ENCODE data around the gene DGKQ.

Gene DGKQ

DNA sequence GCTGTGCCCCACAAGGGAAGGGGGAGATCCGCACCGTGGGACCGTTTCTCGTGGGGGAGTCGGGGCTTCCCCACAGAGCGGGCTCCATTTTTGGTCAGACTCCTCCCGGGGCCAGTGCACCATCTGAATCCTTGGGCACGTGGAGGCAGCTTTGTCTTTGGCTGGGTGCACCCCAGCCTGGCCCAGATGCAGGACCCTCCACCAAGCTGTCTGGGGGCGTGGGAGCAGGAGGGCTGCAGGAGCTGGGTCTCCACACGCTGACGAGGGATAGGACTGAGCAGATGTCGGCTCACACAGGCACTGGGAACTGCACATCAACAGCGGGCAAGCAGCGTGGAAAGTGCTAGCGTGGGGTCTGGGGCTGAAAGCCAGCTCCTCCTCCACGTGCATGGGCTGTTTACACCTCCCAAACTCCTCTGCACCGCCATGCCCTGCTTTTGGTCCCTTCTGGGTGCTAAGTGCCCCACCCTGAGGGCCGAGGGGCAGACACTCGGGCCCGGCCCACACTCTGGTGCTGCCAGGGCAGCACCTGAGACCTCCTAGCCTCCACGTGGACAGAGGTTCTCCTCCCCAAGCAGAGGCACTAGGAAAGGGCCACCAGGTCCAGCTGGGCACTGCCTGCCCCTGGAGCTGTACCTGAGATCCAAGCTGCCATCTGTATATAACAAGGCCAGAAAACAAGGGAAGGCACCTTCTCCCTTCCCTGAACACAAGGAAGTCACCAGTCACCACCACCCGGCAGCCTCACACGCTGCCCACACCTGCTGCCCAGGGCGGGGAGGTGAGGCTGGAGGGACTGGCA lies 13.8 kb downstream of the DGKQ start:
- H2BK5ac ChIP-seq (ENCODE audit: low read depth, low read length, poor library complexity): no peak overlapping the region
- H3K9ac ChIP-seq (ENCODE audit: low read length): no peak overlapping the region
- no peak overlapping the region for H3K4me2 ChIP-seq (ENCODE audit: low read length)
- H3K79me1 ChIP-seq (ENCODE audit: low read length): no peaks in the 10 kb centered on the region
- H3K9me3 ChIP-seq (ENCODE audit: insufficient read depth, low read depth, low read length): peaks cover 2% of the 10 kb centered on the region
- H3K36me3 ChIP-seq (ENCODE audit: control insufficient read depth in 1 of 2, insufficient read depth in 2 of 2, low read length in 2 of 2): peaks cover 13 to 21% of the 10 kb centered on the region in 2 experiments
- no peak overlapping the region for H2AK5ac ChIP-seq (ENCODE audit: low read length)
- H4K8ac ChIP-seq (ENCODE audit: low read depth, low read length): no peak overlapping the region
- H3K27me3 ChIP-seq (ENCODE audit: insufficient read depth, low read length): no peaks in the 10 kb centered on the region
- H3K27ac ChIP-seq (ENCODE audit: low read depth, low read length): no peak overlapping the region
- no peaks in the 10 kb centered on the region for H3K79me2 ChIP-seq (ENCODE audit: control insufficient read depth, insufficient read depth, low read length, poor library complexity)
- no peak overlapping the region for H4K12ac ChIP-seq (ENCODE audit: low read depth, low read length)
- no peak overlapping the region for H3K18ac ChIP-seq (ENCODE audit: low read length)
- H3K23ac ChIP-seq (ENCODE audit: low read length): no peak overlapping the region
- no peaks in the 10 kb centered on the region for H3K4me1 ChIP-seq (ENCODE audit: control insufficient read depth in 1 of 2, insufficient read depth in 2 of 2, low read length in 2 of 2)
- DNase-seq: no peak
- H2AFZ ChIP-seq (ENCODE audit: insufficient read depth, low read length, poor library complexity): no peak overlapping the region
- no CpG with 5 or more reads among the region's 24 CpGs for WGBS (ENCODE audit: extremely low coverage, insufficient coverage, insufficient read length)
- no peak overlapping the region for H2BK12ac ChIP-seq (ENCODE audit: low read length)
- no peak overlapping the region for H3K14ac ChIP-seq (ENCODE audit: low read length)
- H3K4ac ChIP-seq (ENCODE audit: low read depth, low read length): no peak overlapping the region
- no peak overlapping the region for H4K91ac ChIP-seq (ENCODE audit: low read depth, low read length)
- H3K4me3 ChIP-seq (ENCODE audit: low read depth, low read length): no peak overlapping the region
- H2BK120ac ChIP-seq (ENCODE audit: insufficient read depth, low read length, poor library complexity): no peak overlapping the region

- Histone ChIP-seq H2BK12ac (ENCODE audit: low read length) (no peak overlapping the region), H3K27me3 (ENCODE audit: insufficient read depth, low read length) (no peaks in the 10 kb centered on the region), H3K79me1 (ENCODE audit: low read length) (no peaks in the 10 kb centered on the region), H3K4me3 (ENCODE audit: low read depth, low read length) (no peak overlapping the region), H3K23ac (ENCODE audit: low read length) (no peak overlapping the region), H4K12ac (ENCODE audit: low read depth, low read length) (no peak overlapping the region), H3K9me3 (ENCODE audit: insufficient read depth, low read depth, low read length) (peaks cover 2% of the 10 kb centered on the region), H3K36me3 (ENCODE audit: control insufficient read depth in 1 of 2, insufficient read depth in 2 of 2, low read length in 2 of 2) (peaks cover 13 to 21% of the 10 kb centered on the region in 2 experiments), H3K79me2 (ENCODE audit: control insufficient read depth, insufficient read depth, low read length, poor library complexity) (no peaks in the 10 kb centered on the region), H3K27ac (ENCODE audit: low read depth, low read length) (no peak overlapping the region), H3K14ac (ENCODE audit: low read length) (no peak overlapping the region), H4K8ac (ENCODE audit: low read depth, low read length) (no peak overlapping the region), H3K18ac (ENCODE audit: low read length) (no peak overlapping the region), H2BK120ac (ENCODE audit: insufficient read depth, low read length, poor library complexity) (no peak overlapping the region), H3K9ac (ENCODE audit: low read length) (no peak overlapping the region), H2BK5ac (ENCODE audit: low read depth, low read length, poor library complexity) (no peak overlapping the region), H2AFZ (ENCODE audit: insufficient read depth, low read length, poor library complexity) (no peak overlapping the region), H3K4me1 (ENCODE audit: control insufficient read depth in 1 of 2, insufficient read depth in 2 of 2, low read length in 2 of 2) (no peaks in the 10 kb centered on the region), H2AK5ac (ENCODE audit: low read length) (no peak overlapping the region), H3K4me2 (ENCODE audit: low read length) (no peak overlapping the region), H4K91ac (ENCODE audit: low read depth, low read length) (no peak overlapping the region), H3K4ac (ENCODE audit: low read depth, low read length) (no peak overlapping the region)
- no peak for DNase-seq
- no CpG with 5 or more reads among the region's 17 CpGs for WGBS (ENCODE audit: extremely low coverage, insufficient coverage, insufficient read length)
Measured at GRCh38 chr4:958696-959337, 14.6 kb downstream of the DGKQ start.

- Histone ChIP-seq H3K79me1 (ENCODE audit: low read length) (no peaks in the 10 kb centered on the region), H3K4ac (ENCODE audit: low read depth, low read length) (no peak overlapping the region), H4K12ac (ENCODE audit: low read depth, low read length) (no peak overlapping the region), H4K91ac (ENCODE audit: low read depth, low read length) (no peak overlapping the region), H2BK120ac (ENCODE audit: insufficient read depth, low read length, poor library complexity) (no peak overlapping the region), H2BK5ac (ENCODE audit: low read depth, low read length, poor library complexity) (no peak overlapping the region), H3K79me2 (ENCODE audit: control insufficient read depth, insufficient read depth, low read length, poor library complexity) (no peaks in the 10 kb centered on the region), H3K4me3 (ENCODE audit: low read depth, low read length) (no peak overlapping the region), H2BK12ac (ENCODE audit: low read length) (no peak overlapping the region), H3K23ac (ENCODE audit: low read length) (no peak overlapping the region), H4K8ac (ENCODE audit: low read depth, low read length) (no peak overlapping the region), H3K9me3 (ENCODE audit: insufficient read depth, low read depth, low read length) (peaks cover 2% of the 10 kb centered on the region), H3K36me3 (ENCODE audit: control insufficient read depth in 1 of 2, insufficient read depth in 2 of 2, low read length in 2 of 2) (peaks cover 17 to 21% of the 10 kb centered on the region in 2 experiments), H2AFZ (ENCODE audit: insufficient read depth, low read length, poor library complexity) (no peak overlapping the region), H3K14ac (ENCODE audit: low read length) (no peak overlapping the region), H3K27ac (ENCODE audit: low read depth, low read length) (no peak overlapping the region), H3K4me1 (ENCODE audit: control insufficient read depth in 1 of 2, insufficient read depth in 2 of 2, low read length in 2 of 2) (no peaks in the 10 kb centered on the region), H3K27me3 (ENCODE audit: insufficient read depth, low read length) (no peaks in the 10 kb centered on the region), H3K4me2 (ENCODE audit: low read length) (no peak overlapping the region), H3K18ac (ENCODE audit: low read length) (no peak overlapping the region), H3K9ac (ENCODE audit: low read length) (no peak overlapping the region), H2AK5ac (ENCODE audit: low read length) (no peak overlapping the region)
- WGBS (ENCODE audit: extremely low coverage, insufficient coverage, insufficient read length): no CpG with 5 or more reads among the region's 17 CpGs
- DNase-seq: no peak
Measured at GRCh38 chr4:958314-958665, 15.1 kb downstream of the DGKQ start.

DNA sequence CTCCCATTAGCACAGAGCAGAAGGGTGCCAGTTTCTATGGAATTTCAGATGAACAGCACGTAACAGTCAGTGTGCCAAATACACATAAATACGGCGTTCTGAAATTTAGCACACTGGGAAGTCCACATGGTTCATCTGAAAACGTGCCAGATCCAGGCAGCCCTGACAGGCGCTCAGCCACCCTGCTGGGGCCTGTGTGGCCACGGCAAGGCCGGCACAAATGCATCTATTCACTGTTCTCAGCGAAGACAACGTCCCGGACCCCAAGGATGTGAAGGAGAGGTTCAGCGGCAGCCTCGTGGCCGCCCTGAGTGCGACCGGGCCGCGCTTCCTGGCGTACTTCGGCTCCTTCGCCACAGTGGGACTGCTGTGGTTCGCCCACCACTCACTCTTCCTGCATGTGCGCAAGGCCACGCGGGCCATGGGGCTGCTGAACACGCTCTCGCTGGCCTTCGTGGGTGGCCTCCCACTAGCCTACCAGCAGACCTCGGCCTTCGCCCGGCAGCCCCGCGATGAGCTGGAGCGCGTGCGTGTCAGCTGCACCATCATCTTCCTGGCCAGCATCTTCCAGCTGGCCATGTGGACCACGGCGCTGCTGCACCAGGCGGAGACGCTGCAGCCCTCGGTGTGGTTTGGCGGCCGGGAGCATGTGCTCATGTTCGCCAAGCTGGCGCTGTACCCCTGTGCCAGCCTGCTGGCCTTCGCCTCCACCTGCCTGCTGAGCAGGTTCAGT lies 15.6 kb downstream of the DGKQ start:
- no peak overlapping the region for H2BK5ac ChIP-seq (ENCODE audit: low read depth, low read length, poor library complexity)
- no peaks in the 10 kb centered on the region for H3K79me2 ChIP-seq (ENCODE audit: control insufficient read depth, insufficient read depth, low read length, poor library complexity)
- no peak overlapping the region for H2BK120ac ChIP-seq (ENCODE audit: insufficient read depth, low read length, poor library complexity)
- H2AFZ ChIP-seq (ENCODE audit: insufficient read depth, low read length, poor library complexity): no peak overlapping the region
- no peak overlapping the region for H3K4me2 ChIP-seq (ENCODE audit: low read length)
- peaks cover 2% of the 10 kb centered on the region for H3K9me3 ChIP-seq (ENCODE audit: insufficient read depth, low read depth, low read length)
- no peak overlapping the region for H3K9ac ChIP-seq (ENCODE audit: low read length)
- no peak overlapping the region for H4K91ac ChIP-seq (ENCODE audit: low read depth, low read length)
- no peak overlapping the region for H3K14ac ChIP-seq (ENCODE audit: low read length)
- H3K18ac ChIP-seq (ENCODE audit: low read length): no peak overlapping the region
- WGBS (ENCODE audit: extremely low coverage, insufficient coverage, insufficient read length): no CpG with 5 or more reads among the region's 45 CpGs
- H3K4me1 ChIP-seq (ENCODE audit: control insufficient read depth in 1 of 2, insufficient read depth in 2 of 2, low read length in 2 of 2): no peaks in the 10 kb centered on the region
- no peak overlapping the region for H3K4ac ChIP-seq (ENCODE audit: low read depth, low read length)
- peaks cover 18 to 21% of the 10 kb centered on the region in 2 experiments for H3K36me3 ChIP-seq (ENCODE audit: control insufficient read depth in 1 of 2, insufficient read depth in 2 of 2, low read length in 2 of 2)
- H3K27ac ChIP-seq (ENCODE audit: low read depth, low read length): no peak overlapping the region
- H3K23ac ChIP-seq (ENCODE audit: low read length): no peak overlapping the region
- H4K12ac ChIP-seq (ENCODE audit: low read depth, low read length): no peak overlapping the region
- H4K8ac ChIP-seq (ENCODE audit: low read depth, low read length): no peak overlapping the region
- H2BK12ac ChIP-seq (ENCODE audit: low read length): no peak overlapping the region
- H3K4me3 ChIP-seq (ENCODE audit: low read depth, low read length): no peak overlapping the region
- no peak for DNase-seq
- H3K79me1 ChIP-seq (ENCODE audit: low read length): no peaks in the 10 kb centered on the region
- no peak overlapping the region for H2AK5ac ChIP-seq (ENCODE audit: low read length)
- H3K27me3 ChIP-seq (ENCODE audit: insufficient read depth, low read length): no peaks in the 10 kb centered on the region

Data from trophoblast cell (in vitro differentiated cells and primary cell).